OCI-LY3 (cell line): ENCODE measurements around the gene CDK5RAP3.

ENCODE experiments used
- EZH2phosphoT487 ChIP-seq: fragments of 200-600 bp; shearing (Covaris generic); IDR thresholded peaks from 2 replicates; pipeline ENCODE4 v1.6.1; 2018; ENCODE audit warnings: antibody characterized with exemption, mixed run types, low read depth
- TF ChIP-seq, protein P1 (sequence below): fragments of 200-600, 300-600 bp; sonication (generic); IDR thresholded peaks from 2 replicates; pipeline ENCODE4 v1.5.1; 2014; ENCODE audit warnings: antibody characterized with exemption, low read length, low read depth

DNA sequence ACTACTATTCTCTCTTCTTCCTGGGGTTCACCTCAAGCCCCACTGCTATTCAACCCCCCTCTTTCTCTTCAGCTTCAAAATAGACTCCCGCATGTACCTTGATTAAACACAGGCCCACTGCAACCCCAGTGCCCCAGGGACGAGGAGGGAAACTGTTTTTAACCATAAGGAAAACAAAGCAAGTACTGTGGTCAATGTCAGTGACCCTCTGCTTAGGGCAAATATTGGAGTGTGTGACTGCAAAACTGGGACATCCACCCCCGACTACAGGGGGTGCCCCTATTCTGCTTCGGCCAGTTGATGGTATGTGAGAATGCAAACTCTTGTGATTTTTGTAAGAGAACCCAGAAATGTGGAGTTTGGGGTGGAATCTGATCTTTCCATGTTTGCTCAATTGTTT, 39.1 kb upstream of the CDK5RAP3 start:
- TF ChIP-seq, protein P1, sequence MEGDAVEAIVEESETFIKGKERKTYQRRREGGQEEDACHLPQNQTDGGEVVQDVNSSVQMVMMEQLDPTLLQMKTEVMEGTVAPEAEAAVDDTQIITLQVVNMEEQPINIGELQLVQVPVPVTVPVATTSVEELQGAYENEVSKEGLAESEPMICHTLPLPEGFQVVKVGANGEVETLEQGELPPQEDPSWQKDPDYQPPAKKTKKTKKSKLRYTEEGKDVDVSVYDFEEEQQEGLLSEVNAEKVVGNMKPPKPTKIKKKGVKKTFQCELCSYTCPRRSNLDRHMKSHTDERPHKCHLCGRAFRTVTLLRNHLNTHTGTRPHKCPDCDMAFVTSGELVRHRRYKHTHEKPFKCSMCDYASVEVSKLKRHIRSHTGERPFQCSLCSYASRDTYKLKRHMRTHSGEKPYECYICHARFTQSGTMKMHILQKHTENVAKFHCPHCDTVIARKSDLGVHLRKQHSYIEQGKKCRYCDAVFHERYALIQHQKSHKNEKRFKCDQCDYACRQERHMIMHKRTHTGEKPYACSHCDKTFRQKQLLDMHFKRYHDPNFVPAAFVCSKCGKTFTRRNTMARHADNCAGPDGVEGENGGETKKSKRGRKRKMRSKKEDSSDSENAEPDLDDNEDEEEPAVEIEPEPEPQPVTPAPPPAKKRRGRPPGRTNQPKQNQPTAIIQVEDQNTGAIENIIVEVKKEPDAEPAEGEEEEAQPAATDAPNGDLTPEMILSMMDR, result no peak
- TF ChIP-seq EZH2phosphoT487, result no peak
